ENCODE measurements around the gene ATP2A2. TPM values are rescaled to one million over a fixed set of nuclear protein-coding genes. Genes with fewer than 3 reads are reported as not detected.
"Not testable (repeated sequence)": the region's sequence is repeated elsewhere in the genome, so short reads cannot be mapped to it uniquely, and the experiment has no call there.

The ATP2A2 gene
- total RNA-seq, 1 experiment from 2014 or later = 20.4 TPM

GRCh38 chr12:110367181-110367864 is 86.3 kb downstream of the ATP2A2 start:
- H3K9me3 ChIP-seq = no peaks in the 10 kb centered on the region
- H3K27me3 ChIP-seq = no peaks in the 10 kb centered on the region
- DNase-seq = no peak
- H3K4me3 ChIP-seq = no peak overlapping the region
- H3K36me3 ChIP-seq = peaks cover 17% of the 10 kb centered on the region

- no peaks in the 10 kb centered on the region for H3K9me3 ChIP-seq
- H3K4me3 ChIP-seq = no peak overlapping the region
- DNase-seq = no peak
- peaks cover 42% of the 10 kb centered on the region for H3K36me3 ChIP-seq
- no peaks in the 10 kb centered on the region for H3K27me3 ChIP-seq
Measured at GRCh38 chr12:110369992-110370391, 88.9 kb downstream of the ATP2A2 start.

- H3K27me3 ChIP-seq = no peaks in the 10 kb centered on the region
- no peak for DNase-seq
- H3K36me3 ChIP-seq = peaks cover 49% of the 10 kb centered on the region
- no peak overlapping the region for H3K4me3 ChIP-seq
- H3K9me3 ChIP-seq = no peaks in the 10 kb centered on the region
Measured at GRCh38 chr12:110370732-110371231, 89.7 kb downstream of the ATP2A2 start.

- Histone ChIP-seq H3K9me3 (no peaks in the 10 kb centered on the region), H3K36me3 (peaks cover 54% of the 10 kb centered on the region), H3K4me3 (no peak overlapping the region), H3K27me3 (no peaks in the 10 kb centered on the region)
- DNase-seq = no peak
Measured at GRCh38 chr12:110371408-110372055, 90.5 kb downstream of the ATP2A2 start.

GRCh38 chr12:110372056-110372425 is 91.0 kb downstream of the ATP2A2 start:
- Histone ChIP-seq H3K27me3 (no peaks in the 10 kb centered on the region), H3K36me3 (peaks cover 57% of the 10 kb centered on the region), H3K9me3 (no peaks in the 10 kb centered on the region), H3K4me3 (no peak overlapping the region)
- no peak for DNase-seq

GRCh38 chr12:110373025-110373424 is 92.0 kb downstream of the ATP2A2 start:
- no peak for DNase-seq
- Histone ChIP-seq H3K9me3 (no peaks in the 10 kb centered on the region), H3K36me3 (peaks cover 67% of the 10 kb centered on the region), H3K4me3 (no peak overlapping the region), H3K27me3 (no peaks in the 10 kb centered on the region)

GRCh38 chr12:110373425-110373824 is 92.4 kb downstream of the ATP2A2 start:
- Histone ChIP-seq H3K27me3 (no peaks in the 10 kb centered on the region), H3K9me3 (no peaks in the 10 kb centered on the region), H3K36me3 (peaks cover 71% of the 10 kb centered on the region), H3K4me3 (no peak overlapping the region)
- no peak for DNase-seq

- no peak overlapping the region for H3K4me3 ChIP-seq
- peaks cover 75% of the 10 kb centered on the region for H3K36me3 ChIP-seq
- H3K27me3 ChIP-seq = no peaks in the 10 kb centered on the region
- no peak for DNase-seq
- no peaks in the 10 kb centered on the region for H3K9me3 ChIP-seq
Measured at GRCh38 chr12:110373962-110374611, 93.0 kb downstream of the ATP2A2 start.

- H3K4me3 ChIP-seq, DNase-seq, H3K27me3 ChIP-seq, H3K9me3 ChIP-seq: not testable (repeated sequence)
- H3K36me3 ChIP-seq = peaks cover 86% of the 10 kb centered on the region
Measured at GRCh38 chr12:110378131-110378790, 97.2 kb downstream of the ATP2A2 start.

GRCh38 chr12:110379197-110379596 is 98.2 kb downstream of the ATP2A2 start:
- H3K36me3 ChIP-seq = peaks cover 85% of the 10 kb centered on the region
- DNase-seq = no peak
- H3K27me3 ChIP-seq = no peaks in the 10 kb centered on the region
- H3K9me3 ChIP-seq = no peaks in the 10 kb centered on the region
- no peak overlapping the region for H3K4me3 ChIP-seq

GRCh38 chr12:110379631-110380030 is 98.6 kb downstream of the ATP2A2 start:
- DNase-seq = no peak
- no peaks in the 10 kb centered on the region for H3K9me3 ChIP-seq
- H3K27me3 ChIP-seq = no peaks in the 10 kb centered on the region
- H3K4me3 ChIP-seq = no peak overlapping the region
- peaks cover 83% of the 10 kb centered on the region for H3K36me3 ChIP-seq

- Histone ChIP-seq H3K9me3 (no peaks in the 10 kb centered on the region), H3K4me3 (no peak overlapping the region), H3K27me3 (no peaks in the 10 kb centered on the region), H3K36me3 (peaks cover 82% of the 10 kb centered on the region)
- no peak for DNase-seq
Measured at GRCh38 chr12:110382683-110383082, 101.6 kb downstream of the ATP2A2 start.

Other genes starting within 250 kb of the ATP2A2 start
- gene C12orf76, start 232.7 kb upstream of the ATP2A2 start, total RNA-seq (2014; rRNA removed; shearing (Covaris generic); ENCODE audit: low replicate concordance) = 0.47 and 8.3 TPM in 2 replicates
- 6.9 and 36.1 TPM in 2 replicates for gene IFT81, start 156.9 kb upstream of the ATP2A2 start, total RNA-seq (2014; rRNA removed; shearing (Covaris generic); ENCODE audit: low replicate concordance)
- gene ANAPC7, start 122.5 kb downstream of the ATP2A2 start, total RNA-seq (2014; rRNA removed; shearing (Covaris generic); ENCODE audit: low replicate concordance) = 50.7 and 51.5 TPM in 2 replicates
- gene ARPC3, start 169.1 kb downstream of the ATP2A2 start, total RNA-seq (2014; rRNA removed; shearing (Covaris generic); ENCODE audit: low replicate concordance) = 397 and 586 TPM in 2 replicates
- gene GPN3, start 187.0 kb downstream of the ATP2A2 start, total RNA-seq (2014; rRNA removed; shearing (Covaris generic); ENCODE audit: low replicate concordance) = 17.5 and 38.0 TPM in 2 replicates
- gene FAM216A, start 187.6 kb downstream of the ATP2A2 start, total RNA-seq (2014; rRNA removed; shearing (Covaris generic); ENCODE audit: low replicate concordance) = 24.7 and 43.7 TPM in 2 replicates
- gene VPS29, start 220.9 kb downstream of the ATP2A2 start, total RNA-seq (2014; rRNA removed; shearing (Covaris generic); ENCODE audit: low replicate concordance) = 33.5 and 59.1 TPM in 2 replicates
- gene RAD9B, start 221.1 kb downstream of the ATP2A2 start, total RNA-seq (2014; rRNA removed; shearing (Covaris generic); ENCODE audit: low replicate concordance) = 0.25 and 2.0 TPM in 2 replicates

All from MG63 (cell line).